GM21360 (cell line): ENCODE results near the gene CDH24.
A peak's percentile ranks its signal among the peaks of the same experiment; 100 is the strongest.

Experiments
- ATAC-seq: cut with Tn5 transposase; IDR thresholded peaks from one replicate; pipeline ENCODE4 v1.9.1; 2021; ENCODE audit warnings: mild to moderate bottlenecking, moderate library complexity; ENCODE audit not compliant: unreplicated experiment

The CDH24 gene

DNA sequence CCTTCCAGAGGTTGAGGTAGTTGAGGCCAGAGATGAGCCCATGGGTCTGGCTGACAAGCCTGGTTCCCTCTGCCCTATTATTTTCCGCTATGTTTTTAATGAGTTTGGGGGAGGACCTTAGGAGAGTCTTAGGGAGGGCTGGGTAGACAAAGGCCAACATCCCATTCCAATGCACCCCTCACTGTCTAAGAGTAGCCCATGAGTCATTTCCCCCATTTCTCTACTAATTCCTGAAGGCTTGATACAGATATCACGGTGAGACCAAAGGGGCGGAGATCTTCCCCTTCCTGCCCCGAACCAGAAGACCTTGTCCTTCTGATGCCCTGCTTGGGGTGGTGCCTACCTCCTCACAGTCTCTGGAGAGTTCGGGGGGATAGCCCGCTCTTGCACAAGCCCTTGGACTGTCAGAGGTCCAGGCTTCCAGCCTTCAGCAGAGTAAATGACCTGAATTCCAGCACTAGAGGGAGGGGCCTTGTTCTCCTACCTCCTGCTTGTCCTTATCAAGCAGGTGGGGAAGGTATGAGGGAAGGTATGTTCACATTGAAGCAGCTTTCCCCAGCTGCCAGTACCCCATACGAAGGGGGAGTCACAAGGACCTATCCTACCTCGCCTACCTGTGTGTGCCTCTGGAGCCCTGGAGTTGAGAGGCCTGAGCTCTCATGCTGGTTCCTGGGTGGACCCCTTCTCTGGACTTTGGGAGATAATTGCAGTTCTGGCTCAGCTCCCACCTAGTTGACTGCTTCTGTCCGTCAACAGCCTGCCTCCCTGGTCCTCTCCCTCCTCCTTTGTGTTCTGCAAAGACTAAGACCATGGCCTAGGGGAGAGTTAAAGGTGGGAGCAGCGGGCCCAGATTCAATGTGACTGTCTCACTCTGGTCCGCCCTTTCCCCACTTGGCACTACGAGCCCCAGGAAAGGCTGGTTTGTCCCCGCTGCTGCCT is 11.6 kb downstream of the CDH24 start:
- ATAC-seq: no peak

DNA sequence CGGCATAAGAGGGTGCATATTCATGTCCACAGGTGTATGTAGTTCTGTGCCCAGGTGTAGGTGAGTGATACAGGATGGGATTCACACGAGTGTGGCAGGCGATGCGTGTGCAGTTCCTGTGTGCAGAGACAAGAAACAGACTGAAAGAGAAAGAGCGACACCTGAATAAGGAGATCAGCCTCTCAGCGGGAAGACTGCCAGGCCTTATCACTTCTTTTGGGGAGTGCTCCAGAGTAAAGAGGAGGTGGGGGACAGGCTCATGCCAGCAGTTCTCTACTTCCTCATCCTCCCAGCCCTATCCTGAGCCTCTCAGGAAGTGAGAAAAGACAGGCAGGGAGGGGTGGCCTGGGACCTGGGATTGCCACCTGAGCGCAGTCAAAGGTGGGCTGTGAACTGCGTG is 12.5 kb downstream of the CDH24 start:
- no peak for ATAC-seq

DNA sequence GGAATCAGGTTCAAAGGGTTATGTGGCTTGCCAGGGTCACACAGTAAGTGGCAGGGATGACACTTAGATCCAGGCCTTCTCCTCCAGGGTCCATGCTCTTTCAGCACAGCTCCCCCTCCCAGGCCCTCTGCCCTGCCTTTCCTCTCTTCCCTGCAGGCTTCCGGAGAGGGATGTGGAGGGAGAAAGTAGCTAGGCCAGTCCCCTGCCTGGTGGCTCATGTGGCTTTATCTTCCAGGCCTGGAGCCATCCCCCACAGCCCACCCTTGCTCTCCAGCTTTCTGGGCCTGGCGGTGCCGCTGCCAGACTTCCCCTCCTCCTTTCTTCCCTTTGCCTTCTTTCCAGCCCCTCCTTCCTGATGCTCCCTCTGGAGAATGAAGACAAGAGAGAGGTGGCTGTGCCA is 13.6 kb downstream of the CDH24 start:
- no peak for ATAC-seq

DNA sequence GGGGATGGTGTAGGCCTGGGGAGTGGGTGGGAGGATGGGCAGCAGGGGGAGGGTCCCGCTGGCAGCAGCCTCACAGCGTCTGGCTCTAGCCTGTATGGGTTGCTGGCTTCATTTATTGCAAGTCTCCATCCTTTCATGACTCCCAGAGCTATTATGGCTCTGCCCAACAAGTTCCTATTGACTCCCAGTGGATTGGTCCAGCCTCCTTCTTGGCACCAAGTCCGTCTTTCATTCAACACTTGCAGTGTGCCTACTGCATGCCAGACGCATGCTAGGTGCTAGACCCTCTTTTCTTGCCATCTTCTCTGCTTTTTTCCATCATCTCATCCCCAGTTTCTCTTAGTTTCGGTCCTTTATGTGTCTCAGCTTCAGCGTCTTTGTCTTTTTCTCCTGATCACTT is 14.2 kb downstream of the CDH24 start:
- no peak for ATAC-seq

DNA sequence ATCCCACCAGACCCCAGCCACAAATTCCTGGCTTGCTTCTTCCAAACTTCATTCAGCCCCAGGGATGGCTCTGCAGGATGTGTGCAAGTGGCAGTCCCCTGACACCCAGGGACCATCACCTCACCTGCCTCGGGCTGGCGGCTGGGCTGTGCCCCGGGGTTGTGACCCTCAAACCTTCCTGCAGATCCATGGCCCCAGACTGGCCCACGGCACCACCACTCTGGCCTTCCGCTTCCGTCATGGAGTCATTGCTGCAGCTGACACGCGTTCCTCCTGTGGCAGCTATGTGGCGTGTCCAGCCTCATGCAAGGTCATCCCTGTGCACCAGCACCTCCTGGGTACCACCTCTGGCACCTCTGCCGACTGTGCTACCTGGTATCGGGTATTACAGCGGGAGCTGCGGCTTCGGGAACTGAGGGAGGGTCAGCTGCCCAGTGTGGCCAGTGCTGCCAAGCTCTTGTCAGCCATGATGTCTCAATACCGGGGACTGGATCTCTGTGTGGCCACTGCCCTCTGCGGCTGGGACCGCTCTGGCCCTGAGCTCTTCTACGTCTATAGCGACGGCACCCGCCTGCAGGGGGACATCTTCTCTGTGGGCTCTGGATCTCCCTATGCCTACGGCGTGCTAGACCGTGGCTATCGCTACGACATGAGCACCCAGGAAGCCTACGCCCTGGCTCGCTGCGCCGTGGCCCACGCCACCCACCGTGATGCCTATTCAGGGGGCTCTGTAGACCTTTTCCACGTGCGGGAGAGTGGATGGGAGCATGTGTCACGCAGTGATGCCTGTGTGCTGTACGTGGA is 15.0 kb downstream of the CDH24 start, which contains the start of gene PSMB11:
Gene PSMB11, plus strand, starts transcription at position 51 of the 804 bp plus-strand sequence. Its CDS starts 14 bp downstream, at position 65.
- ATAC-seq: no peak

DNA sequence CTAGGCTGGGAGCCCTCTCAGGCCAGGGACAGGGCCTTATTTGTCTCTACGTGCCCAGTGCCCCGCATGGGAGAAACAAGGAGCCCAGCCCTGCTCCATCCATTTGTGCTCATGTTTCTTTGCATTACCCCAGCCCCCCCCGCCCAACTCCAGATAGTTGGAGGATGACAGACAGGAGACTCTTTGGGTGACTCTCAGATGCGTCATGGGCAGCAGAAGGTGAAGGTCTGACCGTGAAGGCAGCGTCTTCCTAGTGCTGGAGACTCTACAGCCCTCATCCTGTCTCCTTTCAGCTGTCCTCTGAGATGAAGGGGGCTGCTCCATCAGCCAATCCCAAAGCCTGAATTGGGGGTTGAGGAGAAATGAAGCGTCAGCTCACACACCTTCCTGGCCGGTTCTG is 15.6 kb downstream of the CDH24 start:
- ATAC-seq: no peak

DNA sequence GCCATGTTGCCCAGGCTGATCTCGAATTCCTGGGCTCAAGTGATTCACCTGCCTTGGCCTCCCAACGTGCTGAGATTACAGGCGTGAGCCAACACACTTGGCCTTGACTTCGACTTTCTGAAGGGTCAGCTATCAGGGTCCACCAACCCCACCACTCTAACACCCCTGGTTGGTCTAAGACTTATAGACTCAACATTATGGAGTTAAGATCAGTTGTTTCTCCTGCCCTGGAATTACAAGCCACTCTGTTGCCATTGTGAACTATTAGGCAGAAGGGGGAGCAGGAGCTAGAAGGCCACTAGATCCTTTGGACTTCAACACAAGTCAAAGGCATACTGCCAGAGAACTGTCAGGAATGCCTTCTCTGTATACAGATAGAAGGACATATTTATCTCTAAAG is 17.2 kb downstream of the CDH24 start:
- ATAC-seq: no peak

DNA sequence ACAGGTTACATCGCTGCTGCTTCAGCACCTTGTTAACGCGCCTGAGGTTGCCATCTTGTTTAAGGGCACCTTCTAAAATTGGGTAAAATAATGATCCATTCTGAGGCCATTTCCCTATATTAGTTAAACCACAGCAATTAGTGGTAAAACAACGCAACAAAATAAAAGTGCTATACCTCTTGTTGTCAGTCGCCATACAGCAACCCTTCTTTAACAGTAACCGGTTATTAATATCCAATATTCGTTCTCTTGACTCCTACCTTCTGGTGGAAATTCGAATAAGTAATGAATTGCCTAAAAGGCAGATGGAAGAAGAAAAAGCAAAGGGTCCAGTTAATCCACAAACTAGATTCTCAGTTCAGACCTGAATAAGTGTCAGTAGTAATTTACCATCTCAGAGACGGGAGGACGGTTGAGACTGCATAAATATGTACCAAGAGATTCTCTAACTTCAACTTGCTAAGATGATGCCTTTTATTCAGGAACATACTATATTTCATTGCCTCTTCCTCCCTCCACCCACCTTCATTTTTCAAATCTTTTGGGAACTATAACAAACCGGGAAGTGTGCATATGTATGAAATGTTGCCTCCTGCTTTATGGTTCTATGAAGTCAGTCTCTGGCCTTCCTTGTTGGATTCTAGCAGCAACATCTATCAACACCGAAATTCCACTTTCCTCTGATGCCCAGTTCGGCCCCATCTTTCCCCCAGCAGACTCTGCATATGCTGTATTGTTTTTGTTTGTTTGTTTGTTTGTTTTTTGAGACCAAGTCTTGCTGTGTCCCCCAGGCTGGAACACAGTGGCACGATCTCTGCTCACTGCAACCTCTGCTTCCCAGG is 21.8 kb downstream of the CDH24 start:
- no peak for ATAC-seq

DNA sequence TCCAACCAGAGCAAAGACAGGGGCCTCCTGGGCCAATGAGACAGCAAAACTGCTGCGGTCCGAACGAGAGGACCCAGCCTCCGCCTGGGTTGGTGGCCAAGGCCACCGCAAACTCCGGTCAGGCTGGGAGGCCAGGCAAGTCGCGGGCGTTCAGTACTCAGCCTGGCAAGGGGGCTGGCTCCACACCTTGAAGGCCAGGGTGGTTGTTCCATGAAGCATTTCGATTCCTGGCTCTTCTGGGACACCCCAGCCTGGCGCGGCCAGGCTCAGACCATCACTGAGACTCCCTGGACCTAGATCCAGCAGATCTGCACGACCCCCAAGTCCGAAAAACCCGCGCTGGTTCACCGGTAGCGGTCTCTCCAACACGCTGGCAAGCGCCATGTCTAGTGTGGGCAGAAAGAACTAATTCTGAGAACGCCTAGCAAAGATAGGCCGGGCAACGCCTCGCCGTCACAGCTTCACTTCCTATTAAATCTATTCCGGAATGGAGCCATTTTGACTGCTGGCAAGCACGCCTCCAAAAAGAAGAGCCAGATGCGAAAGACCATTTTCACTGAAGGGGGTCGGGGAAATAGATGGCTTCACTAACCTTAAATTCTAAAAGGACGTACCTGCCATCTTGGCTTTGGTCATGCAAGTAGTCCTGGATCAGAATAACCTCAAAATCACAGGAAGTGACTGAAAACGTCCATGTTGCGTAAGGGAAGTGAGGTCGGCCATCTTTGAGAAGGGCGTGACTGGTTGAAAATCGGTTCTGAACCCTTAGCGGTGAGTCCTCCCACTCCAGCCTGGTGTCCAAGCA is 22.6 kb downstream of the CDH24 start, which contains the start of gene PSMB5:
Gene PSMB5, minus strand, starts transcription at position 403 of the 805 bp plus-strand sequence. Its CDS starts 19 bp downstream, at position 384.
- ATAC-seq: peak; percentile 88

DNA sequence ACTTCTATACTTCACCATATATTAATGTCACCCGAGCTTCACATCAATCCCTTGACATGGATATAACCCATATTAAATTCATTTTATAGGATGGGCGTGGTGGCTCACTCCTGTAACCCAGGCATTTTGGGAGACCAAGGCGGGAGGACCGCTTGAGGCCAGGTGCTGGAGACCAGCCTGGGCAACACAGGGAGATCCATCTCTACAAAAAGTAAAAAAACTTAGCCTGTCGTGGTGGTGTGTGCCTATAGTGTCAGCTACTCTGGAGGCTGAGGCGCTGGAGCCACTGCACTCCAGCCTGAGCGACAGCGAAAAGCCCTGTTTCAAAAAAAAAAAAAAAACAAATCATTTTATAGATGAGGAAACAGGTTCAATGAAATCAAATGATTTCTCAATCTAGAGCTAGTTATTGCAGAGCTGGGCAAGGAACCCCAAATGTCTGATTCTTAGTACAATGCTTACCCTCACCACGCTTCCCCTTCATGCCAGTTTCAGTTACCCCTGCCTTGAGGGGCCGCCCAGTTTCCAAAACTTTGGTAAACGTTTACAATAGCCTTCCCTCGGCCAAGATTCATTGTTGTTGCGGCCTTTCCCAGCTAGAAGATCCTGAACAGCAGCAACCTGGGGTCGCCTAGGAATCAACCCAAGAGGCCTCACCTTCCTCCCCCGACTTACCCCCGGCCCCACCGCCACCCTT is 23.4 kb downstream of the CDH24 start:
- peak; percentile 14 for ATAC-seq

DNA sequence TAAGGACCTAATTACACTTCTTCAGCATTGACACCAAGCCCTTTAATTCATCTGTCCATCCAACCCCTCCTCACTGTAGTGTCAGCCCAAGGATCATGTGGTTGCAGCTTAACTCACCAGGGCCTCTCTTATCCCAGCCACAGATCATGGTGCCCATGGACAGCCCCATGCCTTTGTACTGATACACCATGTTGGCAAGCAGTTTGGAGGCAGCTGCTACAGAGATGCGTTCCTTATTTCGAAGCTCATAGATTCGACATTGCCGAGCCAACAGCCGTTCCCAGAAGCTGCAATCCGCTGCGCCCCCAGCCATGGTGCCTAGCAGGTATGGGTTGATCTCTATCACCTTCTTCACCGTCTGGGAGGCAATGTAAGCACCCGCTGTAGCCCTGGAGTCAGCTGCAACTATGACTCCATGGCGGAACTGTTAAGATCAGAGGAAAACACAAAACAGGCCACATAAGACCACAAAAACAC is 24.0 kb downstream of the CDH24 start:
- ATAC-seq: no peak

DNA sequence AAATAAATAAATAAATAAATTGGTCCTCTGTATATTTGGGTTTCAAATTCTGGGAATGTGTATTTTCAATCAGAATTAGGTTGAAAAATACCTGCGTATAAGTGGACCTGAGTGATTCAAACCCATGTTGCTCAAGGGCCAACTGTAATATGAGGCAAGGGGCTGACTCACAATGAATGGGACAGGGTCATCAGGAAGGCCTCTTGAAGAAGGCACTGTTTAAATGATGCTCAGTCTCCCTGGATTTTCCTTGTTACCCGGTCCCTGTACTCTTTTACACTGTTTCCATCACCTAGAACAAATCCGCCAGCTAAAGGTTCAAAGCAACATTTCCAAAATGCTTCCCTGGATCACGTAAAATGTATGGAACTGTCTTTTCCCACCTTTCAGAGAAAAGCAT is 26.4 kb downstream of the CDH24 start:
- no peak for ATAC-seq

DNA sequence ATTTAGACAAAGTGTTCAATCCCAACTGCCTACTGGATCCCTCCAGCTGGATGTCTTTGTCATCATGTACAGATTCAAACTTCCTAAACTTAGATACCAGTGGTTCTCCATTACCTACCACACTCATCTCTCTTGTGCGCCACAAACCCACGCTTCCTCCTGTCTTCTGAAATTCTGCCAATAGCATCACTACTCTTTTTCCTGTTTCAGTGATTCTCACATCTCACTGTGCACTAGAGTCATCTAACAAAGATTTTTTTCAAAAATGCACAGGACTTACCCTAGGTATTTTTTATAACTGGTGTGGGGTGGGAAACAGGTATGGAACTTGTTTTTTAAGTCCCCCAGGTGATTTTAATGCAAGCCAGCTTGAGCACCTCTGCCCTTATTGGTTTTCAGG is 28.5 kb downstream of the CDH24 start:
- ATAC-seq: no peak

DNA sequence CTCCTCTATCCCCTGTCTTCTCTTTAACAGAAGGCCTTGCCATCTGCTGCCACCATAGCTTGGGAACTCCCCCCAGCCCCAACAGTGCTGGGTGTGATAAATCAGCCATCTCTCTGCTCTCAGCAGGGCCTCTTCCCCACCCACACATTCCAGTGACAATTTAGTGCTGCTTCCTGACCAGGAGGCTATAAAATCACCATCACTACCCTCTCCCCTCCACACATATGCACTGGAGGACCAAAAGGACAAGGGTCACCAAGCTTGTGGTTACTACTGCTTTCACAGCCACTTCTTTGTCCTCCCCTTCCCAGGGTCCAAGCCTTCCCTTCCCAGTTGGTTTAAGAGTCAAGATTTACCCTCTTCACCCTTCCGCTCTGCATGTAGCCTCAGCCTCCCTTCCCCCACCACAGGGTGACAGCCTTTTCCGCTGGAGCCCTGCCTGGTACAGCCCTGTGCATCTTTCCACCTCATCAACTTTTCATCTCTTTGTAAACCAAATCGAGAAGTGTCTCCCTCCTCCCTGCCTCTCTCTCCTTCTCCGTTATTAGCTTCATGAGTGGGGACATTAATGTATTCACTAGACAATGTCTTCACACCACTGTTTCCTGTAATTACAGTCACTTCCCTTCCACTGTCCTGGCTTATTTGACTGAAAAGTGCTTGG is 32.0 kb downstream of the CDH24 start:
- ATAC-seq: no peak

DNA sequence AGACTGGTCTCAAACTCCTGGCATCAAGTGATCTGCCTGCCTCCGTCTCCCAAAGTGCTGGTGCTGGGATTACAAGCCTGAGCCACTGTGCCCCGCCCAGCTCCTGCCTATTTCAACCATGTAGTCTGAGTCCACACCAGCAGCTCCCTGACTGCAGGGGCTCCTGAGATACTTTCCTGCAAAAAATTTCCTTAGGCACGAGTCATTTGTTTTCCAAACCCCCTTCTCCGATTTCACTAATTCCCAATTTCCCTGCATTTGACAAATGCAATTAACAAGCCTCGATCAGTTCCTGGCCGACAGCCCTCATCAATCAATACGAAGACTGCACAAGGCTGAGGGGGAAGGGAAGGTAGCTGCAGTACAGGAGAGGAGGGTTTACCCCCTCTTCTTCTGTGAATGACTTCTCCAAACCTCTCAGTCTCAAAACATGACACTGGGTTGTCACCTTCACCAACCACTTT is 32.7 kb downstream of the CDH24 start:
- ATAC-seq: no peak

DNA sequence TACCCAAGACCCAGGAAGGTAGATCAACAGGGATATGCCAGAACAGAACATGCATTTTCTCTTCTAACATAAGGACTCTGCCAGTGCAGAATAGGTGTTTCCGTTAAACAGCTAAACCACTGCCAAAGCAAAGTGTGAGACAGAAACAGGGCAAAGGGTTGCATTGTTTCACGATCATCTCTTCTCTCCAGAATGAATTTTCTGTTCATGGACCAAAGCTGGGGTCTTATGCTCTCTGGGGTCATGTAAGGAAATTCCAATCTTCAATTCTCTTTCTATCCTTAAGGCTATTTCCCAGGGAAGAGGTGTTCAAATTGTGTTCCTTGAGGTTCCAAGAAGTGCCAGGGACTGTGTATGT is 33.5 kb downstream of the CDH24 start:
- ATAC-seq: no peak

DNA sequence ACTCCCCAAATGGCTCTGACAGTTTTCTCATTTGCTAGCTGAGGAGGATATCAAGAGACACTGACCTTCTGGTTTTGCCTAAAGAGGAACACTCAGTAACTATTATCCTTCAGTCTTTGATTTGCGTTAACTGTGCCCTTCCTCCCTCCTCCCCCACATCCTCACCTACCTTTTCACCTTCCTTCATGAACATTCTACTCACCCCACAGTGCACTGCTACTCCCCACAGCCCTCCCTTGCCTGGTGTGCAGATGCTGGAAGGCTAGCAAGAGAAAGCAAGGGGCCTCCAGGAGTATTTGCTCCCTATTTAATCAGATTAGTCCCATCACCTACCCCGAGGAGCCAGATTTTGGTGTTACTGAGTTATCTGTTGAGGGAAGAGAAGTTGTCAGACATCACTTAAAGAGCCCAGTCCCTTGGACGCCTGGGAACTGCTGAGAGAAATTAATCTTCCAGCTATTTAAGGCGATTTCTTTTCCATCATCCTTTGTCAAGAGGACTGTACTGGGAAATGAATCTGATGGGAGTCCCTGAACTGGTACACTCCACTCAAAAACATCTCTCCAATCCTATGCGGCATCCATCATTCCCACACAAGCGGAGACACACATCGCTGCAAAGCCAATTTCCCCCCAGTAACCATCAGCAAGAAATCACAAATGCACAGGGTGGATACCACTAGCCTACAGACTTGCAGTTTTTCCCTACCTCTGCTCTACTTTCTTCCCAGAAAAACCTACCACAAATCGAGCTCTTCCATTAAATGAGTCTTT is 34.1 kb downstream of the CDH24 start:
- no peak for ATAC-seq

DNA sequence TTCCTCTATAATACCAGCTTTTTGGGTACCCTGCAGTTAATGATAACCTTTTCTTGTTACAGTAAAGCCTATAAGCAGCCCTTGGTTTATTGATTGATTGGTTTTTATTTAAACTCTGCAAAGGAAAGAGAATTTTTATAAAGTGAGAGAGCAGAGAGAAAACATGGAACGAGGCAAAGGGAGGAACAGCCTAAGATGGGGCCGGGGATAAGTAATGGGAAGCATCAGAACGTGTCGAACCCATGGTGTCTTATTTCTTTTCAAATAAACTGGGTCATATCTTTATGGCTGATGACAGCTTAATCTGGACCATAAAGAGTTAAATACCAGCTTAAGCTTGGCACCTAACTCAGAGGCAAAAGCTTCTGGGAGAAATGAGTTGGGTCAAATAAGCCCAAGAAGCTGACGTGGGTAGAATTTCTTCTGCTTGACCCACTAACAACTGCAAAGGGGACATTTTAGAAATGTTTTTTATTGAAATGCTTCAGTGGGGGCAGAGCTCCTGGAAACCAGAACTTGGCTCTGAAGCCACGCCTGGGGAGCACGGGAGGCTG is 35.4 kb downstream of the CDH24 start:
- no peak for ATAC-seq
